NCI-H69 (cell line): ENCODE results near the gene KDF1.

Source experiments
- DNase-seq: peaks from one replicate; lab custom pipeline; 2025; lab: John Stamatoyannopoulos, UW

The KDF1 gene

GRCh38 chr1:26959722-26960624, at the start of gene KDF1:
TSS of gene KDF1 (minus strand) at chr1:26960468. CDS start at chr1:26952380, 8,088 bp downstream.
- DNase-seq = peak; percentile 91

GRCh38 chr1:27009601-27010197, 49.4 kb upstream of the KDF1 start:
- DNase-seq = peak; percentile 68

- no peak for DNase-seq
Measured at GRCh38 chr1:27007909-27008582, 47.8 kb upstream of the KDF1 start.

GRCh38 chr1:27006683-27007082, 46.4 kb upstream of the KDF1 start:
- DNase-seq = no peak

GRCh38 chr1:27005648-27006496, 45.6 kb upstream of the KDF1 start:
- no peak for DNase-seq

- no peak for DNase-seq
Measured at GRCh38 chr1:27005166-27005530, 44.9 kb upstream of the KDF1 start.

- DNase-seq = no peak
Measured at GRCh38 chr1:27004471-27005165, 44.4 kb upstream of the KDF1 start.

- DNase-seq = no peak
Measured at GRCh38 chr1:27003745-27004470, 43.6 kb upstream of the KDF1 start.

- no peak for DNase-seq
Measured at GRCh38 chr1:27001570-27002360, 41.5 kb upstream of the KDF1 start.

- no peak for DNase-seq
Measured at GRCh38 chr1:27000817-27001460, 40.7 kb upstream of the KDF1 start.

GRCh38 chr1:27000090-27000816, 40.0 kb upstream of the KDF1 start:
- no peak for DNase-seq

GRCh38 chr1:26999440-26999987, 39.2 kb upstream of the KDF1 start:
- DNase-seq = no peak

GRCh38 chr1:26998429-26999300, 38.4 kb upstream of the KDF1 start:
- no peak for DNase-seq

- no peak for DNase-seq
Measured at GRCh38 chr1:26996665-26997064, 36.4 kb upstream of the KDF1 start.

- no peak for DNase-seq
Measured at GRCh38 chr1:26996024-26996423, 35.8 kb upstream of the KDF1 start.

GRCh38 chr1:26994787-26995517, 34.7 kb upstream of the KDF1 start:
- peak; percentile 49 for DNase-seq
